ENCODE measurements around the gene CNOT8. TPM values are rescaled to one million over a fixed set of nuclear protein-coding genes. Genes with fewer than 3 reads are reported as not detected.
"Not testable (repeated sequence)": the region's sequence is repeated elsewhere in the genome, so short reads cannot be mapped to it uniquely, and the experiment has no call there.

The CNOT8 gene
- total RNA-seq, 2 donors from 2014 or later = 44.6 to 48.8 TPM

- no peak overlapping the region for H3K27ac ChIP-seq (ENCODE audit: low read depth, low read length)
- Mint-ChIP-seq H3K36me3 (ENCODE audit: low read depth) (peaks cover 34% of the 10 kb centered on the region), H3K4me3 (no peak overlapping the region), H3K4me1 (peaks cover 15% of the 10 kb centered on the region), H3K9me3 (no peaks in the 10 kb centered on the region), H3K27ac (no peak overlapping the region), H3K27me3 (ENCODE audit: insufficient read depth) (no peaks in the 10 kb centered on the region)
- H3K9ac ChIP-seq (ENCODE audit: extremely low read depth, low read length, poor library complexity, severe bottlenecking) = no peak overlapping the region
- WGBS, 2 experiments (ENCODE audit: insufficient coverage in 1 of 2, insufficient read length in 1 of 2) = 94 to 95% methylated on average over 4 of the region's 4 CpGs
- no peak for TF ChIP-seq CTCF (conservative IDR thresholded peaks at IDR 0.05)
- H3K36me3 ChIP-seq (ENCODE audit: control insufficient read depth, insufficient read depth, low read length) = peaks cover 21% of the 10 kb centered on the region
- peaks cover 24% of the 10 kb centered on the region for H3K4me1 ChIP-seq (ENCODE audit: control insufficient read depth, insufficient read depth, low read length)
- H3K4me3 ChIP-seq (ENCODE audit: low read length) = no peak overlapping the region
- no peaks in the 10 kb centered on the region for H3K9me3 ChIP-seq (ENCODE audit: control insufficient read depth, low read length)
- DNase-seq = no peak
- H3K27me3 ChIP-seq (ENCODE audit: control insufficient read depth, insufficient read depth, low read length, poor library complexity, severe bottlenecking) = no peaks in the 10 kb centered on the region
These were observed 27.8 kb upstream of the CNOT8 start for GRCh38 chr5:154830596-154830995.

GRCh38 chr5:154831451-154831850, 27.0 kb upstream of the CNOT8 start:
- no peak overlapping the region for H3K27ac ChIP-seq (ENCODE audit: low read depth, low read length)
- H3K4me3 ChIP-seq (ENCODE audit: low read length) = no peak overlapping the region
- H3K9ac ChIP-seq (ENCODE audit: extremely low read depth, low read length, poor library complexity, severe bottlenecking) = no peak overlapping the region
- peaks cover 30% of the 10 kb centered on the region for H3K36me3 Mint-ChIP-seq (ENCODE audit: low read depth)
- no peaks in the 10 kb centered on the region for H3K27me3 ChIP-seq (ENCODE audit: control insufficient read depth, insufficient read depth, low read length, poor library complexity, severe bottlenecking)
- TF ChIP-seq CTCF (conservative IDR thresholded peaks at IDR 0.05) = no peak
- H3K9me3 Mint-ChIP-seq = no peaks in the 10 kb centered on the region
- H3K36me3 ChIP-seq (ENCODE audit: control insufficient read depth, insufficient read depth, low read length) = peaks cover 21% of the 10 kb centered on the region
- H3K4me1 ChIP-seq (ENCODE audit: control insufficient read depth, insufficient read depth, low read length) = peaks cover 24% of the 10 kb centered on the region
- H3K4me3 Mint-ChIP-seq = no peak overlapping the region
- DNase-seq = no peak
- peaks cover 15% of the 10 kb centered on the region for H3K4me1 Mint-ChIP-seq
- 93 to 97% methylated on average over 6 to 7 of the region's 7 CpGs for WGBS, 2 experiments (ENCODE audit: insufficient coverage in 1 of 2, insufficient read length in 1 of 2)
- no peaks in the 10 kb centered on the region for H3K9me3 ChIP-seq (ENCODE audit: control insufficient read depth, low read length)
- no peaks in the 10 kb centered on the region for H3K27me3 Mint-ChIP-seq (ENCODE audit: insufficient read depth)
- H3K27ac Mint-ChIP-seq = no peak overlapping the region

- peaks cover 24% of the 10 kb centered on the region for H3K4me1 ChIP-seq (ENCODE audit: control insufficient read depth, insufficient read depth, low read length)
- not testable (repeated sequence) for H3K9me3 Mint-ChIP-seq; H3K27me3 ChIP-seq (ENCODE audit: control insufficient read depth, insufficient read depth, low read length, poor library complexity, severe bottlenecking); H3K27ac Mint-ChIP-seq; H3K4me3 Mint-ChIP-seq; H3K9me3 ChIP-seq (ENCODE audit: control insufficient read depth, low read length); H3K27me3 Mint-ChIP-seq (ENCODE audit: insufficient read depth); DNase-seq; H3K4me3 ChIP-seq (ENCODE audit: low read length); H3K27ac ChIP-seq (ENCODE audit: low read depth, low read length); H3K9ac ChIP-seq (ENCODE audit: extremely low read depth, low read length, poor library complexity, severe bottlenecking)
- peaks cover 21% of the 10 kb centered on the region for H3K36me3 ChIP-seq (ENCODE audit: control insufficient read depth, insufficient read depth, low read length)
- peaks cover 22% of the 10 kb centered on the region for H3K4me1 Mint-ChIP-seq
- WGBS, 2 experiments (ENCODE audit: insufficient coverage in 1 of 2, insufficient read length in 1 of 2) = 98 to 100% methylated on average over 1 to 3 of the region's 3 CpGs
- H3K36me3 Mint-ChIP-seq (ENCODE audit: low read depth) = peaks cover 30% of the 10 kb centered on the region
These were observed 25.6 kb upstream of the CNOT8 start for GRCh38 chr5:154832804-154833203.

GRCh38 chr5:154834053-154834452, 24.4 kb upstream of the CNOT8 start:
- Histone ChIP-seq H3K9ac (ENCODE audit: extremely low read depth, low read length, poor library complexity, severe bottlenecking) (no peak overlapping the region), H3K9me3 (ENCODE audit: control insufficient read depth, low read length) (no peaks in the 10 kb centered on the region), H3K27ac (ENCODE audit: low read depth, low read length) (no peak overlapping the region), H3K27me3 (ENCODE audit: control insufficient read depth, insufficient read depth, low read length, poor library complexity, severe bottlenecking) (no peaks in the 10 kb centered on the region), H3K4me3 (ENCODE audit: low read length) (no peak overlapping the region), H3K36me3 (ENCODE audit: control insufficient read depth, insufficient read depth, low read length) (peaks cover 14% of the 10 kb centered on the region), H3K4me1 (ENCODE audit: control insufficient read depth, insufficient read depth, low read length) (peaks cover 23% of the 10 kb centered on the region)
- Mint-ChIP-seq H3K27me3 (ENCODE audit: insufficient read depth) (no peaks in the 10 kb centered on the region), H3K27ac (no peak overlapping the region), H3K9me3 (no peaks in the 10 kb centered on the region), H3K36me3 (ENCODE audit: low read depth) (peaks cover 24% of the 10 kb centered on the region), H3K4me1 (peaks cover 22% of the 10 kb centered on the region), H3K4me3 (no peak overlapping the region)
- no peak for DNase-seq
- 100% methylated on average over 1 of the region's 1 CpG; no CpG with 5 or more reads in 1 of the 2 experiments for WGBS, 2 experiments (ENCODE audit: insufficient coverage in 1 of 2, insufficient read length in 1 of 2)
- no peak for TF ChIP-seq CTCF (conservative IDR thresholded peaks at IDR 0.05)

GRCh38 chr5:154835701-154836052, 22.8 kb upstream of the CNOT8 start:
- not testable (repeated sequence) for H3K4me3 Mint-ChIP-seq; H3K9me3 Mint-ChIP-seq; H3K27me3 ChIP-seq (ENCODE audit: control insufficient read depth, insufficient read depth, low read length, poor library complexity, severe bottlenecking); H3K9me3 ChIP-seq (ENCODE audit: control insufficient read depth, low read length); H3K4me3 ChIP-seq (ENCODE audit: low read length); H3K9ac ChIP-seq (ENCODE audit: extremely low read depth, low read length, poor library complexity, severe bottlenecking); H3K27me3 Mint-ChIP-seq (ENCODE audit: insufficient read depth); DNase-seq; H3K27ac ChIP-seq (ENCODE audit: low read depth, low read length); H3K27ac Mint-ChIP-seq
- H3K4me1 Mint-ChIP-seq = peaks cover 17% of the 10 kb centered on the region
- peaks cover 15% of the 10 kb centered on the region for H3K4me1 ChIP-seq (ENCODE audit: control insufficient read depth, insufficient read depth, low read length)
- 96 to 97% methylated on average over 8 to 9 of the region's 9 CpGs for WGBS, 2 experiments (ENCODE audit: insufficient coverage in 1 of 2, insufficient read length in 1 of 2)
- H3K36me3 ChIP-seq (ENCODE audit: control insufficient read depth, insufficient read depth, low read length) = peaks cover 10% of the 10 kb centered on the region
- H3K36me3 Mint-ChIP-seq (ENCODE audit: low read depth) = peaks cover 14% of the 10 kb centered on the region

Data from endodermal cell (in vitro differentiated cells).